Measurements from ENCODE around the gene LYG1. TPM values are rescaled to one million over a fixed set of nuclear protein-coding genes. Genes with fewer than 3 reads are reported as not detected.
A peak's percentile ranks its signal among the peaks of the same experiment; 100 is the strongest.

Gene LYG1
- total and polyA plus RNA-seq, 9 of the 15 experiments (the other 6 are each of a cell fraction or from before 2014, with no cell fraction given) = 0.64 to 2.6 (median 1.2) TPM

DNA sequence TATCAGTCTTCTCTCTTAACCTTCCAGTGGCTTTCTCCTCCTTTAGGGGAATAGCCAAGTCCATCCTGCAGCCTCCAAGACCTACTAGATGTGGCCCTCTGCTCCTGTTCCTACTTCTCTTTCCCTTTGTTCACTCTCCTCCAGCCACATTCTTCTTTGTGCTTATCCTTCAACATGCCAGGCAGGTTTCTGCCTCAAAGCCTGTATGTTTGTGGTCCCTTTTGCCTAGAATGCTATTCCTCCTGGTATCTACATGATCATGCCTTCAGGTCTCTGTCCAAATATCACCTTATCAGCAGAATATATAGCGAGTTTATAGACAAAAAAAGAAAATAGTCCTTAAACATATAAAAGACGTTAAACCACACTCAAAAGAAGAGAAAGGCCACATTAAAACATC lies 51.0 kb downstream of the LYG1 start:
- Histone ChIP-seq H2AFZ (ENCODE audit: low read depth, low read length) (no peak overlapping the region), H4K20me1 (replicated peaks; ENCODE audit: control insufficient read depth, insufficient read depth, low read length) (no peaks in the 10 kb centered on the region), H3K27me3 (ENCODE audit: control insufficient read depth in 2 of 2, insufficient read depth in 2 of 2, low read length in 2 of 2) (no peaks in the 10 kb centered on the region), H3K27ac (ENCODE audit: extremely low read depth, low read depth, low read length) (no peak overlapping the region), H3K36me3 (ENCODE audit: control insufficient read depth, insufficient read depth, low read length) (no peaks in the 10 kb centered on the region), H3K9me1 (ENCODE audit: control insufficient read depth, insufficient read depth, low read length) (no peaks in the 10 kb centered on the region), H3K4me3 (no peak overlapping the region), H3K79me2 (ENCODE audit: control insufficient read depth, insufficient read depth, low read length) (no peaks in the 10 kb centered on the region), H3K9ac (ENCODE audit: insufficient read depth in 1 of 2, low read depth in 2 of 2, low read length in 2 of 2) (no peak overlapping the region), H3K4me1 (replicated peaks in 1 of 2; ENCODE audit: control insufficient read depth in 2 of 2, insufficient read depth in 2 of 2, low read length in 2 of 2) (no peaks in the 10 kb centered on the region), H3K4me2 (ENCODE audit: insufficient read depth, low read length) (no peak overlapping the region), H3K9me3 (replicated peaks; ENCODE audit: control insufficient read depth, insufficient read depth, low read depth, low read length) (no peaks in the 10 kb centered on the region)
- DNase-seq (ENCODE audit: extremely low read depth in 1 of 4, low spot score in 3 of 4) (no peak), FAIRE-seq (no peak), ATAC-seq (no peak)
- WGBS (ENCODE audit: insufficient coverage, low coverage, missing lambda C conversion rate) = 3% methylated on average over 2 of the region's 2 CpGs
- ChIA-PET CTCF (ENCODE audit: low intra/inter-chr PET ratio) (interaction anchor here (0.6 kb wide), 1 partner anchor 126 kb away, joined by 3 read pairs; no protein-coding TSS in a partner anchor), POLR2A (no interaction called here)
- TF ChIP-seq FIP1L1 (IDR thresholded peaks at IDR 0.05; ENCODE audit: low read depth, low read length, poor library complexity, severe bottlenecking) = no peak
- peak; percentile 38; the same call in 1 of the 2 replicates for TF ChIP-seq ZNF316 (IDR thresholded peaks at IDR 0.05)
- 0 out of 2 replicates have a peak, but pooled peaks have one; percentile 34 for TF ChIP-seq C11orf30 (IDR thresholded peaks at IDR 0.05; ENCODE audit: low read depth)
- BruUV-seq (replicated peaks) = no TSS peak
- intact Hi-C loops (cut with micrococcal nuclease) = loop anchor here (5.0 kb wide), 1 partner anchor 242 kb away; the partner anchor contains the start of gene REV1
- in situ Hi-C loops (cut with MboI) = no loop called here

- no peak for TF ChIP-seq XRCC5 (IDR thresholded peaks at IDR 0.05; ENCODE audit: low read depth, low read length)
- TF ChIP-seq ZNF511 (CRISPR knock-in tag; IDR thresholded peaks at IDR 0.05) = no peak
- TF ChIP-seq ELF2 (CRISPR knock-in tag; IDR thresholded peaks at IDR 0.05) = no peak
- TF ChIP-seq ZNF408 (CRISPR knock-in tag; IDR thresholded peaks at IDR 0.05; ENCODE audit: low read depth) = no peak
- TF ChIP-seq BHLHE40 (IDR thresholded peaks at IDR 0.05; ENCODE audit: low read length) = no peak
- no peak for TF ChIP-seq C11orf30 (IDR thresholded peaks at IDR 0.05; ENCODE audit: low read depth)
- no peak for TF ChIP-seq ILF3 (IDR thresholded peaks at IDR 0.05; ENCODE audit: borderline replicate concordance)
- BruUV-seq (replicated peaks) = no TSS peak
- POLR2A ChIA-PET = interaction anchor here (0.7 kb wide), 2 partner anchors 19 to 69 kb away, joined by 3 read pairs; no protein-coding TSS in a partner anchor
Measured at GRCh38 chr2:99242151-99242550, 58.8 kb downstream of the LYG1 start.

More at GRCh38 chr2:99242151-99242550, 58.8 kb downstream of the LYG1 start:
- in situ Hi-C loops (cut with MboI) (no loop called here), intact Hi-C loops (cut with micrococcal nuclease) (no loop called here)
- FAIRE-seq = no peak
- H3K27ac ChIP-seq (ENCODE audit: extremely low read depth, low read depth, low read length) = no peak overlapping the region
- H3K9me3 ChIP-seq (replicated peaks; ENCODE audit: control insufficient read depth, insufficient read depth, low read depth, low read length) = no peaks in the 10 kb centered on the region
- CTCF ChIA-PET (ENCODE audit: low intra/inter-chr PET ratio) = no interaction called here
- no peak for ATAC-seq
- H3K36me3 ChIP-seq (ENCODE audit: control insufficient read depth, insufficient read depth, low read length) = no peaks in the 10 kb centered on the region
- H3K4me2 ChIP-seq (ENCODE audit: insufficient read depth, low read length) = no peak overlapping the region
- H3K79me2 ChIP-seq (ENCODE audit: control insufficient read depth, insufficient read depth, low read length) = no peaks in the 10 kb centered on the region
- DNase-seq (ENCODE audit: extremely low read depth in 1 of 4, low spot score in 3 of 4) = no peak
- peaks cover 0 to 7% of the 10 kb centered on the region in 2 experiments; a peak in 2 of 5 replicates for H3K4me1 ChIP-seq (replicated peaks in 1 of 2; ENCODE audit: control insufficient read depth in 2 of 2, insufficient read depth in 2 of 2, low read length in 2 of 2)
- no peak overlapping the region for H2AFZ ChIP-seq (ENCODE audit: low read depth, low read length)
- no peak overlapping the region for H3K9ac ChIP-seq (ENCODE audit: insufficient read depth in 1 of 2, low read depth in 2 of 2, low read length in 2 of 2)
- H3K9me1 ChIP-seq (ENCODE audit: control insufficient read depth, insufficient read depth, low read length) = no peaks in the 10 kb centered on the region
- H4K20me1 ChIP-seq (replicated peaks; ENCODE audit: control insufficient read depth, insufficient read depth, low read length) = no peaks in the 10 kb centered on the region
- H3K27me3 ChIP-seq (ENCODE audit: control insufficient read depth in 2 of 2, insufficient read depth in 2 of 2, low read length in 2 of 2) = no peaks in the 10 kb centered on the region
- WGBS (ENCODE audit: insufficient coverage, low coverage, missing lambda C conversion rate) = 12% methylated on average over 6 of the region's 6 CpGs
- no peak overlapping the region for H3K4me3 ChIP-seq
